Stimulated activated CD4-positive, alpha-beta T cell treated with anti-CD3 and anti-CD28 coated beads, TNF-alpha, amount 100 ng/mL, for 4 hours (primary cell): Measurements from ENCODE around the gene APBA1.
"Not testable (repeated sequence)": the region's sequence is repeated elsewhere in the genome, so short reads cannot be mapped to it uniquely, and the experiment has no call there.

Experiments
- DNase-seq, 3 experiments: peaks; one replicate each; pipeline ENCODE4 v3.0.0-alpha.2; 2020; ENCODE audit warnings: low read depth in 3 of 3

The APBA1 gene

GRCh38 chr9:69605406-69605805 is 66.8 kb downstream of the APBA1 start:
- DNase-seq: no peak

- no peak for DNase-seq
These were observed 67.5 kb downstream of the APBA1 start for GRCh38 chr9:69604568-69605219.

- no peak for DNase-seq
These were observed 68.5 kb downstream of the APBA1 start for GRCh38 chr9:69603656-69604055.

GRCh38 chr9:69602773-69603172 is 69.4 kb downstream of the APBA1 start:
- no peak for DNase-seq

GRCh38 chr9:69601698-69602097 is 70.5 kb downstream of the APBA1 start:
- DNase-seq: no peak

GRCh38 chr9:69600314-69601047 is 71.7 kb downstream of the APBA1 start:
- DNase-seq: no peak

GRCh38 chr9:69599232-69599971 is 72.8 kb downstream of the APBA1 start:
- DNase-seq: no peak

GRCh38 chr9:69596906-69597305 is 75.3 kb downstream of the APBA1 start:
- not testable (repeated sequence) for DNase-seq

- no peak for DNase-seq
These were observed 78.0 kb downstream of the APBA1 start for GRCh38 chr9:69594180-69594579.

GRCh38 chr9:69593756-69594155 is 78.4 kb downstream of the APBA1 start:
- DNase-seq: no peak

- no peak for DNase-seq
These were observed 78.9 kb downstream of the APBA1 start for GRCh38 chr9:69593301-69593700.

- DNase-seq: no peak
These were observed 81.9 kb downstream of the APBA1 start for GRCh38 chr9:69590266-69590665.

- no peak for DNase-seq
These were observed 83.0 kb downstream of the APBA1 start for GRCh38 chr9:69589156-69589555.

GRCh38 chr9:69585571-69585970 is 86.6 kb downstream of the APBA1 start:
- no peak for DNase-seq

GRCh38 chr9:69584759-69585158 is 87.4 kb downstream of the APBA1 start:
- DNase-seq: no peak

GRCh38 chr9:69583645-69584234 is 88.4 kb downstream of the APBA1 start:
- no peak for DNase-seq

- DNase-seq: no peak
These were observed 89.5 kb downstream of the APBA1 start for GRCh38 chr9:69582544-69583297.

- DNase-seq: no peak
These were observed 90.2 kb downstream of the APBA1 start for GRCh38 chr9:69582018-69582417.

GRCh38 chr9:69580582-69581214 is 91.5 kb downstream of the APBA1 start:
- DNase-seq: no peak

GRCh38 chr9:69579760-69580581 is 92.2 kb downstream of the APBA1 start:
- DNase-seq: no peak
